Kasumi-1 (cell line): ENCODE measurements around the gene SPTB.

Experiments used
- DNase-seq, 2 experiments: peaks; one replicate each; lab custom pipeline; 2025; lab: John Stamatoyannopoulos, UW

The SPTB gene

DNA sequence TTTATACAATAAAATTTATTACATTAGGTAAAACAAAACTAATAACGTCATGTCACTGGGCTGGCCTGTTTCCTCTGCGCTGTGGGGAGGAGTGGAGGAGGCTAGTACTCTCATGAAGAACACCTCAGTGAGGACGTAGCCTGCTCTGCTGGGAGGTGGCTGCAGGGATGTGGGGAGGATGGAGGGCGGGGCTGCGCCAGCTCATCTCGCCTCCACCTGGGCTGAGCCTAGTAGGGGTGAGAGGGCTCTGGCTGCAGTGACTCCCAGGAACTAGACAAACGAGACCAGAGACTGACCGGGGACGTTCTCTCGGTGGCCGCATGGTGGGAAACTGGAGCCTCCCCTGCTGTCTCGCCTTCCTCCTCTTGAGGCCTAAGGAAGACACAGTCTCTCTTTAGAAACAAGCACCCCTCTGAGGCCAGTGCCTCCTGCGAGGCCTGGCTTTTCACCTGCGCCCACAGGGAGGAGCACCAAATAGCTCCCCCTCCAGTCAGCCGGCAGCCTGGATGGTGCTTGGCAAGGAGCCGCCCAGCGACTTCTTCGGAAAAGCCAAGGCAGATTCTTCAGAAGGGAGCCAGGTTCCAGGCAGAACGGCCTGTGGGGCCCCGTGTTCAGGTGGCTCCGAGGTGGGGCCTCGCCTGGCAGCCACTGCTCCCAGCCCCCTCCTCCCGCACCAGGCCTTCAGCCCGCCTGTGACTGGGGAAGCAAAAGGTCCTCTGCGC lies 113.1 kb downstream of the SPTB start:
- no peak for DNase-seq

DNA sequence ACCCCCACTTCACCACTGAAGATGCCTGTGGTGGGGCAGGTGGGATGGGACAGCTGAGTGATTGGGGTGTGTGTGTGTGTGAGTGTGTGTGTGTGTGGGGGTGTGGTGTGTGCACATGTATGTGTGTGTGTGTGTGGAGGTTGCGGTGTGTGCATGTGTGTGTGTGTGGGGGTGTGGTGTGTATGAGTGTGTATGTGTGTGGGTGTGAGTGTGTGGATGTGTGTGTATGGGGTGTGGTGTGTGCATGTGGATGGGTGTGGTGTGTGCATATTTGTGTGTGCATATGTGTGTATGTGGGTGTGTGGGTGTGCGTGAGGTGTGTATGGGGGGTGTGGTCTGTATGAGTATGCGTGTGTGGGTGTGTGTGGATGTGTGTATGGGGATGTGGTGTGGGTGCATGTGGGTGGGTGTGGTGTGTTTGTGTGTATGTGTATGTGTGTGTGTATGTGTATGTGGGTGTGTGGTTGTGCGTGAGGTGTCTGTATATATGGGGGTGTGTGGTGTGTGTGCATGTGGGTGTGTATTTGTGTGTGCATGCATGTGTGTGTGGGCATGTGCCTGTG lies 113.9 kb downstream of the SPTB start:
- no peak for DNase-seq

DNA sequence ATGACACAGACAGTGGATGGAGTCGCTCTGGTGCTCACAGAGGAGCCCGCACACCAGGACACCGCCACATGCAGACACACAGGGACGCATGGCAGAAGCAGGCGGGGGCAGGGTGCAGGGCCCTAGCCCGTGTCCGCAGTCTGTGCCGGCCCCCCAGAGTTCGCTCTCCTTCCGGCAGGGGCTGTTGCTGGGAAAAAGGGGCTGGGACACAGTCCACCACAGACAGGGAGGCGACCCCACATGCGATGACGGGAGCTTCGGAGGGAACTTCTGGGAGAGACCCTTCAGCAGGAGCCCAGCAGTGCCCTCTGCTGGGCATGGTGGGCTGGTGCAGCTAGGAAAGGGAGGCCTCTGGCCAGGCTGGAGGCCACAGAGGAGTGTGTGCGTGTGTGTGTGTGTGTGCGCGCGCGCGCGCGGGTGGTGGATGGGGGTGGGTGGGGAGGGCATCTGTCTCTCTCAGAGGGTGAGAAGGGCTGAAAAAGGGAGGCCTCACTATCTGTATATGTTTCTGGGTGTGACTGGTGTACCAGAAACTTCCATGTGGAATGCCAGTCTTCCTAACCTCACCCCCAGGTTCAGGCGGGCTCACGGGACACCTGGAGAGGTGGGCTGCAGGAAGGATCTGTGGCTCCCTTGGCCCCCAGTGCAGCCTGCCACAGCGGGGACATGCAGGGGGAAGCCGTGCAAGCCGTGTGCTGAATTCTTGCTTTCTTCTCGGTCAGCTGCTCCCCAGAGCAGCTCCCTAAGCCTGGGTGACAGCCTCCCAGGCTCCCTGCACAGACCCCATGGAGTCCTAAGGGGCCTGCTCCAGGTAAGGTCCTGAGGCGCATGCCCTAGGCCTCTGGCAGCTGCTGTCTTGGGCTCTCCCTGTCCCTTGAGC lies 114.8 kb downstream of the SPTB start:
- DNase-seq: peak; percentile 77

DNA sequence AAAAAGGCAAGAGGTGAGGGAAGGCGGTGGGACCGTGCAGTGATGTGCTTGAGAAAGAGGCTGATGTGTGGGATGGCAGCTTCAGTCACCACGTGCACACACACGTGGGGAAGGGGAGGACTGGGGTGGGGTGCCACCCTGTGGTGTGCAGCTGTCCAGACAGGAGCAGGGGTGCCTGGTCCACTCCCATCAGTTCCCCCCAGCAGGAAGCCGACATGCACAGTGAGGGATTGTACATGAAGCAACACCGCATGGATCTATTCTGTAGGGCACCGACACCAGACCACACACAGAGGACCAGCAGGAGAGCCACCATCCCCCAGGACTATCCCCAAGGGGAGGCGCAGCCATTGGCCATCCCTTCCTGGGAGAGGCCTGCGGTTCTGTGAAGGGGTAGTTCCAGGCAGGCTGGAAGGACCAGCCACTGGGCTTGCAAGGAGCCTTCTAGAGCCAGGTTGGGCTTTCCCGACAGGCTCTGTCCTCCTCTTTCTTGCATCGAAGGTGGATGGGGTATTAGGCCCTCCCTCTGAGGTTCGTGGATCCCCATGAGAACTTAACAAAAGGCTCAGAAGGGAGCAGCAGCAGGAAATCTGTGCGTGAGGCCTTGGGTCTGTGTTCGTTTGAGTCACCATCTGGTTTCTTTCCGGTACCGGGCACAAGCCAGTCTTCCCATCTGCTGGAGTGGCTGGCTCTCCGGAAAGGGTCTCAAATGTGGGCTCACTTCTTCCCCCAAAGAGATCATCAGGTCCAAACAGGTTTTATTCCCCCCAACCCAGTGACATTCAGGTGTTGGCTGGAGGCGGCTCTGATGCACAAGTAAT lies 115.7 kb downstream of the SPTB start:
- DNase-seq: peak; percentile 10 to 18

DNA sequence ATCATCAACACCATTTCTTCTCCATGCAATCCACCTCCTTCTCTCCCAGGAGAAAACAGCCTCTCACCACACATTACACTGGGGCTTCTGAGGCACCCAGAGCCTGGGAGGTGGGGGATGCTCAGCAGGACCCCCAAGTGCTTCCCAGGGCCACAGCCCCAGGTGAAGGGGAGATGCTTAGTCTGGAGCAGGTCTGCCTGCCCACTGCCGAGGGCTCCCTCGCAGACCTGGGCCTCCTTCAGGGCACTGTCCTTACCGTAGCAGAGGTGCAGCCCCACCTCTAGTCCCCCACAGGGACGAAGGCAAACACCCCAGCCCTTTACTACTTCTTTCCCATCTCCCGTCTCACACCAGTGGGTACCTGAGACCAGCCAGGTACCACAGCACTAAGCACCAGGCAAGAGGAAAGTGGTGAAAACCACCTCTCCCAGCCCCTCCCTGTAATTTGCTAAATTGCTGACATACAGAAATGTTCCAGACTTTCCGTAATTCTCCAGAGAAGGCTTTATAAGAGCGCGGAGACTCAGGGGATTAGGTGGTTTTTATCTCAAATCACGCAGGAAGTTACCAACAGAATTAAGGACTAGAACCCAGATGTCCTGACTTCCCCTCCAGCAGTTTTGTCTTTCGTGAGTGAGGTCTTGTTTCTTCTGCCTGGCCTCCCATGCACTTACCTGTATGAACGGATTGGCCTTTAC lies 116.5 kb downstream of the SPTB start:
- DNase-seq: no peak

DNA sequence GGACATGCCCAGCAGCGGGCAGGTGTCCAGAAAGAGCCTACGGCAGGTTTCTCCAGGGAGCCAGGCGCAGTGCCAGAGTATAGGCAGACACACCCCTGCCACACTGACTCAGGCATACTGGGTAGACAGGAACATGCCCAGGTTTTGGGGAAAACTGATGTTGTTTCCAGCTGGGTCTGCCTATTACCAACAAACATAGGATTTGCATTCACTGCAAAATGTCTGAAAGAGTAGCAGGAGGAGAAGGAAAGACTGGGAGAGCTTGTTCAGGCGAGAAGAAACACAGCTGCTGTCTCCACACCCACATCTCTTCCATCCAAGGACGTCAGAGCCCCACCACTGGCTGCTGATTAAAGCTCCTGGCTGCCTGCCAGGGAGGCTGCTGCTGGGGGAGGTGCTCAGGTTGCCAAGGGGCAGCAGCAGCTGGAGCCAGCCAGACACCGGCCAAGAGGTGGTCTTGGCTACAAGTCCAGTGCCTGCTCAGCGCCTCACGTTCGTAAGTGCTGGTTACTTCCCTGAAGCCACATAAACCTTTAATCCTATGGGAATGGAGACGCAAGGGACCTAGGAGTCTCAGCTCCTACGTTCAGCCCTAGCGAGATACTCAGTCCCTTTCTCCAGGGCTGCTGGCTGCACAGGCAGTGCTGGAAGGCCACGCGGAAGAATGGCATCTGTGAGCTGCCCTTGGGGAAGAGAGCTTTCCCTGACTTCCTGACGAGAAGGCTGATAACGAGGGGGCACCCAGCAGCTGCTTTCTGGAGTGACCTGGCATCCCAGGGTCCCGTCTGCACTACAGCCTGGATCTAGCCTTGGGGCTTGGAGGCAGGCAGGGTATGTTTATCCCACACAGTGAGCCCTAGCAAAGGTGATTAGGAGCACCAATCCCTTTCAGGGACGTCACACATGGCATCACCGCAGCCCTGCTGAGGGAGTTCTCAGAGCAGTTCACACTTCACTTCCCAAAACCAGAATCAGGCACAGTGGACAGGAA lies 117.4 kb downstream of the SPTB start:
- DNase-seq: peak; percentile 28 to 40

DNA sequence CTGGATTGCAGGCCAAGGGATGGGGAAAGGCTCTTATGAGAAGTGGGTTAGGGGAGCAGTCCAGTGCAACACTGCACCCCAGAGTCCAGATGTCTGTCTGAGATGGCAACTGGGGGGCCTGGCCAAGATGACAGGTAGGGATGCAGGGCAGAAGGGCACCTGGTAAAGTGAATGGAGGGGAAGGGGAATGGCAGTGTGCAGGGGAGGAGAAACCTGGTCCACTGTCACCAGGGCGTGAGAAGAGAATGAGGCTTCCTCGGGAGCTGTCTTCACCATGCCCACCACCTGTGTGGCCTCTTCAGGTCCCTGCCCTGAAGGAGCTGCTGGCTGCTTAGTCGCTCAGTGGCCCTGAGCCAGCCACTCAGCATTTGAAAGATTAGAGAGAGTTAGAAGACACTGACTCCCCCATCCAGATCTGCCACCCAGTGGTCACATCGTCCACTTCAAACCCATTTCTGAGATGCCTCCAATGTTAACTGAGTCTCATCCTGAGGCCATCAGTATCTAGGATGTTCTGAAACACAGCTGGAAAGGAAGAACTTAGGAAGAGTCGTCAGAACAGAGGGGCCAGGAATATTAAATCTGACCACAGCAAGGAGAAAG lies 118.2 kb downstream of the SPTB start:
- no peak for DNase-seq

DNA sequence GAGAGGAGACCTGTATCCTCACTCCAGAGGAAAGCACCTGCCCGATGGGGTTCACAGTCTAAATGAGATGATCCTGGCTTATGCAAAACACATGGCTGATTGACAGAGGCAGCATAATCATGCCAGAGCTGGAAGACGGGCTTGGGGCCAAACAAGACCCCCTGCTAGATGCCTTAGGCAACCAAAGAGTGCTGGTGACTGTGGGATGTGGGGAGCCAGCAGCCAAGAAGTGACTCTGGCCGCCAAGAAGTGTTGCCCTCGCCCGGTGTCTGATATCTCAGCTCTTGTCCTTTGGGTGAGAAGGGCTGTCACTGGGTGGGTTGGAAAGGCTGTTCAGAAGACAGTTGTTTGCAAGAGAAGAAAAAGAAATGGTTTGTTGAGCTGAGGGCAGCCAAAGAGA lies 118.8 kb downstream of the SPTB start:
- DNase-seq: no peak

DNA sequence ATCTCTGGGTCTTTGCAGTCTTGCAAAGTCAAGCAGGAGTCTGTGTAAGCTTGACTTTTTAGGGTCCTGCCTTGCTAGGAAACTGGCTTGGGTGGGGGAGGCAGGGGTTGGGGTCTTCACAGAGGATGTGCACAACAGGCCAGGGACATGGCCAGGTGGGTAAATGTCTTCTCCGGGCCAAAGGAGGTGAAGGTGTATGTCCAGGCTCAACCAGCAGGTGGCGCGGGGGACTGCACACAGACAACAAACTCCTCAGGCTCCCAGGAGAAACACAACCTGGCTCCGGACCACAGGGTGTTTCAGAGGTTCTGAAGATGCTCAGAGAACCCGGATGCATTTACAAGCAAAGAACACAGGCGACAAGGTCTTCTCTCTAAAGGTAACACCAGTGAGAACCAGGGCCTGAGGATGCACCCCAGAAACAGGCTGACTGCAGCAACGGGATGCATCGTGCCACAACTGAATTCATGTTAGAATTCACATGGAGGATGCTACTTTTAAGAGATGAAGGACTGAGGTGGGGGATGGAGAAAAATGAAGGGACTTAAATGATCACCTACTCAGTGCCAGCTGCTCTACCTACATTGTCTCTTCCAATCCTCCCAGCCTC lies 119.5 kb downstream of the SPTB start:
- DNase-seq: peak; percentile 22 to 38

DNA sequence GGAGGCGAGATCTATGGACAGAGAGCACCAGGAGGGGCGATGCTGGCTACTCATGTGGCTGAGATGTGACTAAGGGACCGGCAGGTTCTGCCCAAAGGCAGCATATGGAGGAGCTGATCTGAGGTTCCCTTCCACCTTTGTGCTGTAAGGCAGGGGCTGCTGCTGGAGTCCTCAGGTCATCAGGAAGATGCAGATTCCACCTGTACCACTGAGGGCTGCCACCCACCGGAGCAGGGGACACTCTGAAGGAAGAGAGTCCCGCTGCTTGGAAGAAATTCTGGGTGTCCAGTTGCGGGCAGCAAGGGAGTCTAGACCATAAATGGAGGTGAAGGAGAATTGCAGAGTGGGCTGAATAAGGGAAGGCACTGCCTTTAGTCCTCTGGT lies 120.2 kb downstream of the SPTB start:
- no peak for DNase-seq

DNA sequence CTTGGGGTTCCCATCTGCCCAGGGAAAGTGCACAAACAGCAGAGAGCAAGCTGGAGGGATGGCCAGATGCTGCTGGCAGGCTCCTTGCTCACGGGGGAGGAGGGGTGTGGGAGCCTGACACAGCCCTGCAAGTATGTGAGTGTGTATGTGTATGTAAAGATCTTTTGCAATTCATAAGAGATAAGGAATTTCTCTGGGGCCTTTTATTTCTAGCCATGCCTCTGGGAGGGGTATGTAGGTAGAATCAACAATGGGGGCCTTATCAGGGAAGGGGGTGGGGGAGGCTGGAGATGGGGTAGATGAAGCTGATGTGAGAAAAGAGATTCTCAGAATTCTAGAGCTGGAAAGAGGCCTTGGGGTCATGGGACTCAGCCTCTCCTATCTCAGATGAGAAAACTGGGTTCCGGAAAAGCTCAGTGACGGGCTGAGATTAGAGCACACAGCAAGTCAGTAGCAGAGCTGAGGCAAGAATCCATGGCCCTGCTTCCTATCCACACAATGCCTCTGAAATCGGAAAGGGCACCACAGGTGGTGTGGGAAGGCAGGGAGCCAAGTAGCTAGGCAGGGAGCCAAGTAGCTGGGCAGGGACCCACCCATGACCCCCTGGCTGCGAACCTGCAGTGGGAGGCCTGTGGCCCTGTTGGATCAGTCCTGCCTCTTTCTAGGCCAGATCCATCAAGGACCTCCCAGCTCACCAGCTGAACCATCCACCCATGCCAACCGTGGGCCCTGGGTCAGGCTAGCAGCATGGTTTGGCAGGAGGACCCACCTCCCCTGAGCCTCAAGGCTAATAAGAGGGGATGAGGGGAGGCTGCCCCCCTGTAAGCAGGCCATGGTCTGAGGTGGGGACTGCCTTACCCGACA lies 120.8 kb downstream of the SPTB start:
- DNase-seq: no peak

DNA sequence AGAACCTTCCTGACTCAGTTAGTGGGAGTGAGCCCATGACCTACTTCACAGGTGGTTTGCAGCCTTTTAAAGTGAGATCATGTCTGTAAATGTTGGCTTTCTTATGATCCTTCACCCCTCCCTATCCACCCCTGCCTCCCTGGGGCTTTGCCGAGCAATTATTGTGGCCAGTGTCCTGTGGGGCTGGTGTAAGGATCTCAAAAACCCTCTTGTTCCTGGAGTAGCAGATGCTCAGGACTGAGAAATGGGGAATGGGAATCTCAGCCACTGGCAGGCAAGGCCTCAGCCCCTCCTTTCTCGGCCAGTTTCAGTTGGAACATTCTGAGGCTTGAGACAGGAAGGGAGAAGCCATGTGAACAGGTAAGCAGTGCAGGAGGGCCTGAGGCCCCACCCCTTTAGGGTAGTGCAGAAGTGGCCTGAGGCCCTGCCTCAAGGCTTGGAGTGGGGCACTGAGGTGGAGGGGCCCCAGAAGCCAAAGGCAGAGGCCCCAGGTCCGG lies 121.6 kb downstream of the SPTB start:
- DNase-seq: no peak

DNA sequence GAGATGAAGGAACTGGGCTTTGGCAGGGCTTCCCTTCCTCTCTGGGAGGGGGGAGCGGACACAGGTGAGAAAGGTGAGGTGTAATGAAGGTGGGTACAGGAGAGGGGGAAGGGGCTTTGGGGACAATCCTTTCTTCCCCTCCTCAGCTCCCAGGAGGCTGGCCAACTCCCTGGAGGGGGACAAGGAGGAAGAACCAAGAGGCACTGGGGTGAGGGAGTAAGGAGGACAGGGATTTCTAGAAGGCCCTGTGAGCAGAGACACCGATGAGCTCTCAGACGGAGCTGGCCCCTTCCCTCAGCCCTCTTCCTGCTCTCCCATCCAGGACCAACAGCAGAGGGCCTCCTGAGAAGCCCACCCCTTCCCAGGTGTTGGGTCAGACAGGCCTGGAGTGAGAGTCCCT lies 122.1 kb downstream of the SPTB start:
- DNase-seq: no peak

DNA sequence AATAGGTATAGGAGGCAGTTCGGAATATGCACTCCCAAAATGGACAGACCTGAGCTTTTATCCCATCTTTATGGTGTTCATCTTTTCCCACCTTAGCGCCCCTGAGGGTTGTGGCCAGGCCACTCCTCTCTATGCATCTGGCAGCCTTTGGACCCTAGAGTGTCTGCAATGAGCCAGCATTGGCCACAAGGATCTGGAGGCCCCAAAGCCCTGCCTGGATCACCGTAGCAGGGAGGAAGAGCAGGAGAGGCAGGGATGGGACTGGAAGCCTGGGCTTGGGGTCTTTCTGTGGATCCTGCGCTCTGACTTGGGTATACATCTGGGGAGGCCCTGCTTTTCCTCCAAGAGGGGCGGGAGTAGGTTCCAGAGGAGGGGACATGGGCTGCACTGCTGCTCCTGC lies 123.0 kb downstream of the SPTB start:
- DNase-seq: no peak

DNA sequence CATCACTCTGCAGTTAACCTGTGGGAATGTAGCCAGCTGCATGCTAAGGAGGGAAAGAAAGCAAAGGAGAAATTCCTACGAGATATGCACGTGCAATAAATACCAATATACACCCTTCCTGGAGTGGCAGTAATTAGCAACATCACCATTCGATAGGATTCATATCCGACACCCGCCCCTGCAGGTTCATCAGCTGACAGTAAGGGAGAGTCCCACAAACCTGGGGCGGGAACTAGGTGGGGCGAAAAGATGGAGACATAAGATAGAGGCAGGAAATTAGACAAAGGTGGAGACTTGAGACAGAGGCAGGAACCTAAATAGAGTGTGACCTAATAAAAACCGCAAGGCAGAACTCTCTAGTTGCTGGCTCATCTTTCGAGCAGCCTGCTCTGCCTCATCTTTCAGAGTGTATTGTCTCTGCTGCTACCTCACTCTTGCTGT lies 123.9 kb downstream of the SPTB start:
- DNase-seq: no peak

DNA sequence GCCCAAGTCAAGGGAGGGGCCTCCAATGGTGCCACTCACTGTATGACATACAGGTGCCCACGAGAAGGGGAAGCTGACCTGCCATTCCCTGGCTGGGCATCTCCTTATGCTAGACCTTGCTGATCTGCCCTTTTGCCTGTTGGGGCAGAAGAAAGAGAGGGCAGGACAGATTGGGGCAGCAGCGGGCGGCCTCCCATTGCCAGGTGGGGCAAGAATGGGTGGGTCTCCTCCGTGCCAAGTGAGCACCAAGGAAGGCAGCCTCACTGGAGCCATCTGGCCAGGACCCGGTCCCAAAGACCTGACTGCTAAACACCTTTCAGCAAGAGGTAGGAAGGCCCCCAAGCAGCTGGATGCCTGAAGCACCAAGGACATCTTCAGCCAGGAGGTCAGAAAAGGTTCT lies 125.0 kb downstream of the SPTB start:
- DNase-seq: no peak

DNA sequence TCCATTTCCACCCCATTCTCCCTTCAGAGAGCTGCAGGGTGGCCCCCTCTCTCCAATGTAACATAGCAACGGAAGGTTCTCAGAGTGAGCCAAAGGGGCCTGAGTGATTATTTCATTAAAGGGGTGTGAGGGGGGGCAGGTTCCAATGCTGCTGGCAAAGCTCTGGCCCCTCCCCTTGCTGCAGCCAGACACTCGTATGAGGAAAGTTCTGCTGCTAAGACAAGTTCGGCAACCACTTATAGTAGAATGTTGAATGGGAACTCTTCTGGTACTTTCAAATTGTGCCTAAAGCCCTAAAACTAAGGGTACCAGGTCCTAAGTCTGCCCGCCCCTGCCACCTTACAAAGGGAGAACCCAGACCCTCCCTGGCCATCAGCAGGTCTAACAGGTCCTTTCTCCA lies 125.7 kb downstream of the SPTB start:
- no peak for DNase-seq

DNA sequence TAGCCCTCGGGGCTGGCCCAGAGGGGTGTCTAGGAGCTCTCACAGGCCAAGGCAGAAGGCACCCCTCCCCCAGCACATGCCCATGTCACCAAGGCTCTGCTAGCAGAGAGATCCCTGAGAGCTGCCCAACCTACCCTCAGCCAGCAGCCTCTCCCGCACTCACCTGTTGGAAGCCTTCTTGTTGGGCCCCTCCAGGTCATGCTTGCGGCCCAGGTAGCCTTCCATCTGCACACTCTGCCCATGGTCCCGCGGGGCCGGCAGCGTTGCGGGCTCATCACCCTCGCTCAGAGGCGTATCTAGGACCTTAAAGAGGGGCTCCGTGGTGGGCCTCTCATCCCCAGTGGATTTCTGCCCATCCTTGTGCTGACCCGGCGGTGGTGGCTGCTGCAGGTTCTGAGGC lies 126.3 kb downstream of the SPTB start:
- no peak for DNase-seq
